Skin epidermis (tissue), 12 donors: ENCODE measurements around the gene PGLYRP4.

Experiments
- H3K27ac ChIP-seq, 21 experiments: fragments of 200-600 bp; sonication (generic) in 11 of 21; one replicate each; pipeline ENCODE4 v1.5.0; 2020; ENCODE audit warnings: mild to moderate bottlenecking in 3 of 21, inconsistent platforms in 2 of 21, moderate library complexity in 2 of 21
- H3K4me3 ChIP-seq, 7 experiments: fragments of 200-600 bp; sonication (generic) in 2 of 7; one replicate each; pipeline ENCODE4 v1.5.0; 2020; ENCODE audit warnings: inconsistent platforms in 2 of 7, mild to moderate bottlenecking in 2 of 7, moderate library complexity in 1 of 7

PGLYRP4 gene, protein sequence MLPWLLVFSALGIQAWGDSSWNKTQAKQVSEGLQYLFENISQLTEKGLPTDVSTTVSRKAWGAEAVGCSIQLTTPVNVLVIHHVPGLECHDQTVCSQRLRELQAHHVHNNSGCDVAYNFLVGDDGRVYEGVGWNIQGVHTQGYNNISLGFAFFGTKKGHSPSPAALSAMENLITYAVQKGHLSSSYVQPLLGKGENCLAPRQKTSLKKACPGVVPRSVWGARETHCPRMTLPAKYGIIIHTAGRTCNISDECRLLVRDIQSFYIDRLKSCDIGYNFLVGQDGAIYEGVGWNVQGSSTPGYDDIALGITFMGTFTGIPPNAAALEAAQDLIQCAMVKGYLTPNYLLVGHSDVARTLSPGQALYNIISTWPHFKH

DNA sequence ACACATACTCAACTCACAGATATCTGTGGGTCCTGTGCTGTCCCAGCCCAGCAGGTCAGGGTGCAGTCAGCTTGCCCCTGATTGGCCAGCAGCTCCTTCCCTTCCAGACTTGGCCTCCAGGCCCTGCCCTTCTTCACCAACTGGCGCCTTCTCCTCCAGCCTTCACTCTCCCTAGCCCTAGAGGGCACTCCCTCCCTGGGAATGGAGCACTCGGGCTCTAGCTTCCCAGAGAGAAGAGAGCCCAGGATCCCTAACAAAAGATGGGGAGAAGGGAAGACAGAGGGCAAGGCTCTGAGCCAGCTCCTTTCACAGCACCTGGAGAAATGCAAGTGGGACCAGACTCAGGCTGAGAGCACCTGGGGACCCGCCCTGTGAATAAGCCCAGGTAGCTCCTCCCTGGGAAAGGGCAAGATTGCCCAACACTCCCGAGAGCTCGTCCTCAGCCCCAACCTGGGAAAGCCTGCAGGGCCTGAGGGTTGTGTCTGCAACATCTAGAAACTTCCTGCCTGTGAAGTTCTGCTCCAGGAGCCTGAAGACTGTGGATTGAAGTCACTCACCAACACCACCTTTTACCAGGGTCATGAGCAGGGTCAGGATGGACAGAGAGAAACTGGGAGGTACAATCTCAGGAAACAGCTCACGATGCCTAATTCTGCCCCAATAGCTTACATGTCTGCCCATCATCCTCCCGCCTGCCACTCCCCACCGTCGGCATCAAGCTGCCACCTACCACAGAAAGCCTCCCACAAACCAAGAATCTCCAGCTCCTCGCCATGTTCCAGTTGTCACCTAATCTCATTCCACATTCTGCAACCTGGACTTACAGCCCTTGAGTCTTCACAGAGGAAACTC lies at the start of gene PGLYRP4:
Gene PGLYRP4, minus strand, starts transcription at position 331 of the 852 bp plus-strand sequence. CDS start 909 bp downstream, outside the sequence.
- Histone ChIP-seq H3K4me3 (peak within 1 kb of the TSS in 2 of 7 experiments; percentile 15 to 24), H3K27ac (peak within 1 kb of the TSS in 13 of 21 experiments; percentile 8 to 76 (median 39))

DNA sequence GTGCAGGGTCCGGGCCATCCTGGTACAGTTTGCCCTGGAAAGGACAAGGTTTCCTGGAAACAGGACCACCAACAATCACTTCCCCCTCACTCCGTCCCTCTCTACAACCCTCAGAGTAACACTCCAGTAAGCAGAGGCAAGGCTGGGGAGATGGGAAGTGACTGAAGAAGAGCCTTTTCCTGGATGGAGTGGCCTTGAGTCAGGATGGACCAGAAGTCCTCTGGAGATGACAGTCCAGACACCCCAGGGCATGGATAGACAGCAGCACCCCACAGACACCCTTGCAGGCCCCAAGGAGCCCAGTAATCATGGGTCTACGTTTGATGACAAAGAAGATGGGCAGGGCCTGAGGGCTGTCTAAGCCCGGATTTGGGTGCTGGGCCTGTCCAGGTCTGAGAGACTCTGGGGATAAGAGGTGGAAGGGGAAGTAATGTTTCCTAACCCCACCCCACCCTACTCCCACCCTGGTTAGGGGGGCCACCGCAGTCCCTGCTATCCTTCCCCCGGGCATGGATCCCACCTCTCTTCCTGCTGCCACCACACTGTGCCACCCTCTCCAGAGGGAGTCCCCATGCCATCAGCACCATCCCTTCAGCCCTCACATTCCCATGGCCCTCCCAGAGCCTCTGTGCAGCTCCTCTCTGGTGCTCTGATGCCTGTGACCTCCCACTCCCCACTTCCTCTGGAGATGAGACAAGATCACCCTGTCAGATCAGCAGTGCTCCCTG lies 49.4 kb upstream of the PGLYRP4 start:
- no peak overlapping the region for H3K4me3 ChIP-seq
- H3K27ac ChIP-seq = no peak overlapping the region

DNA sequence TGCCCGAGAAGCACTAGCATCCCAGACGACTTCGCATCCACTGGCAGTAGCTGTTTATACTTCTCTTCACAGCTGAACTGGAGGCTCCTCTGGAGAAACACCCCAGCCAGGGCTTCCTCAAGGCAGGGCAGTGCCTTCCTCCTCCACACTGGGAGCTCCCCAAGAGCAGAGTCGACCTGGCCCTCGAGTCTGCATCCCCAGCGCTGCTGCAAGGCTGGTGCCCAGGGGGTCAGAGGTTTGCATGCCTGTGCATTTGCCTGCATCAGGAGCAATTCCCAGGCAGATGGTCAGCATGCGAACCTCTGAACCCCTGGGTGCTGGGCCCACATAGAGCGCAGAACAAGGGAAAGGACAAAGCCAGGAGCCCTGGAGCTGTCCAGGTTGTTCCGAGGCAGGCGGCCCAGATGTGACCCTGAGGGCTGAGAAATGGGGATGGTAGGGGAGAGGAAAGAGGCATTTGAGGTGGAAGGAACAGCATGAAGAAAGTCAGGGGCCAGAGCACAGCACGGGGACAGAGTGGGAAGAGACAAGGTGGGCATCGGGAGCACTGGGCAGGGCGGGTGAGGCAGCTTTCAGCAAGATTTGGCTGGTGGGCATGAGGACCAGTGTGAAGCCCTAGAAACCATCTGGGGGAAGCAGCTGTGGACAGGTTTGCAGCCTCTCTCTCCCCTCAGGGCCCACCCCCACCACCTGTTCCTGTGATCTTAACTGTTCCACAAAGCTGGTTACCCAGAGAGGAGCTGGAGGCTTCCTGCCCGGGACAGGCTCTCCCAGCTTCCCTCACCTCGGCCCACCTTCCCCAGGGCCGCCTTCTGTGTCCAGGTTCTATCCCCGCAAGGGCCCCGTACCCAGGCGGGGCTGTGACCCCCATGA lies 48.6 kb upstream of the PGLYRP4 start:
- no peak overlapping the region for H3K4me3 ChIP-seq
- no peak overlapping the region for H3K27ac ChIP-seq

DNA sequence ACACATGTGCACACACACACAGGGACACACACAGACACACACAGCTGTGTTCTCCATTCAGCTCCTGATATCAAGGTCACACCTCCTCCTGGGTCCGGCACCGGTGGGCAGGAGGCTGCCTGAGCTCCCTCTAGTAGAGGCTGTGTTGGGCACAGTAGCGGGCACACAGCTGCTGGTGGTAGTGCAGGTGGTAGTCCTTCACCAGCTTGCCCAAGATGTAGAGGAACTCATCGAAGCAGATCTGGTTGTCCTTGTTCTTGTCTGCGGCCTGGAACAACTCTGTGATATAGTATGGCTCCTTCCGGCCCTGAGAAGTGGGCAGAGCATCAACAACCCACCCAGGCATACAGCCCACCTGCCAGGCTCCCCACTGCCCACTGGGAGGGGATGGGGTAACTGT lies 47.8 kb upstream of the PGLYRP4 start:
- Histone ChIP-seq H3K4me3 (no peak overlapping the region), H3K27ac (no peak overlapping the region)

DNA sequence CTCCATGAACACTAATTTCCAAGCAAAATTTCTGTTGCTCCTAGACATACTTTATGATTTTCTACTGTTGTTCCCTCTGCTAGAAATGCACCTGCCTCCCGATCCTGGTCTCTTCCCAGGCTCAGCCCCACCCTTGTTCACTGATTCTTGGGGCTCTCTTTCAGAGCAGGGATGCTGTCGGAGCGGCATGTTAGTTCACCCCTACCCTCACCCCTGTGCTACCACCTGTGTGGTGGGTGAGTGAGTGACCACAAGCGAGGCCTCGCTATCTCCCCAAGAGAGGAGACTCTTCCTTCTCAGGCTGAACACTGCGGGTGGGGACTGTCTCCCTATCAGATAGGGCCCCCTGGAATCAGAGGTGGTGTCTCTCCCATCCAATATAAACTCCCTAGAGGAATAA lies 47.1 kb upstream of the PGLYRP4 start:
- no peak overlapping the region for H3K4me3 ChIP-seq
- peak overlapping the region in 2 of 21 experiments; percentile 14 to 32 for H3K27ac ChIP-seq

DNA sequence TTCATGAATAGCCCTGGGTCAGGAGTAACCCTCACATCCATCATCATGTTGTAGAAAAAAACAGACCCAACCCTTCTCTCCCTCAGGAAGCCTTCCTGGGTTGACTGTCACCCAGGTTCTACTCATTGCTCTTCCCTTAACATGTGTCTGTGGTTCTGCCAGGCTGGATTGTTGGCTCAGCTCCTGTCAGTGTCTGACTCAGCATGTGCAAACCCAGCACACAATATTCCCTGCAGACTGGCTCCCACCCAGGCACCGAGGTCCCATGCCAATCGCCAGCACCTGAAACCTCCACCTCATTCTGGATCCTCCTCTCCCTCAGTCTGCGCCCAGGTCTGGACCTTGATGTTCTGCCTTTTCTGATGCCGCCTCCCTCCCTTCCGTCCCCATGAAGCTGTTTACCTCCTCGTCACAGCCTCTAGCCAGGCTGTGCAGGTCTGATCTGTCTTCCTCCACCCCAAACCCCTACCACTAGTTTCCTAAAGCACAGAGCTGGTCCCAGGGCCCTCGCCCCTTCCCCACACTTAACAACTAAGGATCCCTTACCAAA lies 46.6 kb upstream of the PGLYRP4 start:
- Histone ChIP-seq H3K4me3 (no peak overlapping the region), H3K27ac (peak overlapping the region in 2 of 21 experiments; percentile 14 to 32)

DNA sequence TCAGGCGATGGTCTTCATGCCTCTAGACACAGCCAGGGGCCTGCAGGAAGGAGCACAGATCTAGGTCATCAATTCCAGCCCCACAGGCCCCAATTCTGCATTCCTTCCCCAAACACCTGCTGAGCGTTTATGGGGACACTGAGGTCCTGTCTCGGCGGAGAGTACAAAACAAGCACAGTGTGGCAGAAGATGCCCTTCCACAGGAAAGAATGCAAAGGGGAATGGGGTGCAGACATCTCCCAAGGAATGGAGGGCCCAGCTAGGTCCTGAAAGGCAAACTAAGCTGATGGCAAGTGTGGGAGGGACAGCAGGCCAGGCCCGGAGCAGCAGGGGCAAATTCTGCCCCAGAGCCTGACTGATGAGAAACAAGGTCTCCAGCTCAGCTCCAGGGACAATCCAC lies 45.8 kb upstream of the PGLYRP4 start:
- peak overlapping the region in 3 of 21 experiments; percentile 14 to 48 (median 33) for H3K27ac ChIP-seq
- H3K4me3 ChIP-seq = no peak overlapping the region

DNA sequence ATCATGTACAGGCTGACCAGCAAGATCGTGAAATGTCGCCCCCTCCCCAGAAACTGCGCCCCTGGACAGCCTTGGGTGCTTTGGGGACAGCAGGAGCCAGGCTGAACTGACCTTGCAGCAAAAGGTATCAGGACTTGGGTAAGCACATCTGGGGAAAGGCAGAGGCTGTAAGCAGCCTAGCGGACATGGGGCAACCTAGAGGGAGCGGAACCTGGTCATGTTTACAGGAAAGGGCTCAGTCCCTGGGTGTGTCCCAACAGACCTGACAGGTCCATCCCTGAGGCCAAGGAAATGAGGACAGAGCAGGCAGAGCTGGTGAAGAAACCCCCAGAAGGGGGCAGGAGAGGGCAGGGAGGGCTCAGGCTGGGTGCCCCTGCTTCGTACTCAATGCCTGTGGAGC lies 45.3 kb upstream of the PGLYRP4 start:
- Histone ChIP-seq H3K27ac (peak overlapping the region in 4 of 21 experiments; percentile 14 to 54 (median 33)), H3K4me3 (no peak overlapping the region)

DNA sequence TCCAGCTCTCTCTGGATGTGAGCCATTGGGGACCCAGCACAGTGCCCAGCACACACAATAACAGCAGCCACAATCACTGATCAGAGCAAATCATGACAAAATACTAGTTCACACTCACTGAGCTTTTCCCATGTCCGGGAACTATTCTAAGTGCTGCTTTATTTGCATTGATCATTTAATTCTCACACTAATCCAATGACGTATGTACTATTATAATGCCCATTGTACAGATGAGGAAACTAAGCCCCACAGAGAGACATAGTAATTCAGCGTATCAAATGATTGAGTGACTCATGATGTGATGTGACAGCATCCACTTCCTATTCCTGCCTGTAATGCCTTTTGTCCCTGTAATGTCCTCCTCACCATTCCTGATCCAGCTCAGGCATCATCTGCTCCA lies 44.2 kb upstream of the PGLYRP4 start:
- H3K27ac ChIP-seq = peak overlapping the region in 4 of 21 experiments; percentile 18 to 54 (median 39)
- H3K4me3 ChIP-seq = no peak overlapping the region

DNA sequence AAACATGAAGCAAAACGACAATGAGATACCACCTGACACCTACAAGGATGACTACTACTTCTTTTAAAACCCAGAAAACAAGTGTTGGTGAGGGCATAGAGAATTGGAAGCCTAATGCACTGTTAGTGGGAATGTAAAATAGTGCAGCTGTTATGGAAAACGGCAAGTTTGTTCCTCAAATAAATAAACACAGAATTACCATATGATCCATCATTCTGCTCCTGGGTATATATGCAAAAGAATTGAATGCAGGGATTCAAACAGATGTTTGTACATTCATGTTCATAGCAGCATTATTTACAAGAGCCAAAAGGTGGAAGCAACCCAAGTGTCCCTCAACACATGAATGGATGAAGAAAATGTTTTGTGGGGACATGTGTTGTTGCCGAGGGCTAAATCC lies 43.6 kb upstream of the PGLYRP4 start:
- Histone ChIP-seq H3K4me3 (no peak overlapping the region), H3K27ac (peak overlapping the region in 4 of 21 experiments; percentile 18 to 68 (median 39))

DNA sequence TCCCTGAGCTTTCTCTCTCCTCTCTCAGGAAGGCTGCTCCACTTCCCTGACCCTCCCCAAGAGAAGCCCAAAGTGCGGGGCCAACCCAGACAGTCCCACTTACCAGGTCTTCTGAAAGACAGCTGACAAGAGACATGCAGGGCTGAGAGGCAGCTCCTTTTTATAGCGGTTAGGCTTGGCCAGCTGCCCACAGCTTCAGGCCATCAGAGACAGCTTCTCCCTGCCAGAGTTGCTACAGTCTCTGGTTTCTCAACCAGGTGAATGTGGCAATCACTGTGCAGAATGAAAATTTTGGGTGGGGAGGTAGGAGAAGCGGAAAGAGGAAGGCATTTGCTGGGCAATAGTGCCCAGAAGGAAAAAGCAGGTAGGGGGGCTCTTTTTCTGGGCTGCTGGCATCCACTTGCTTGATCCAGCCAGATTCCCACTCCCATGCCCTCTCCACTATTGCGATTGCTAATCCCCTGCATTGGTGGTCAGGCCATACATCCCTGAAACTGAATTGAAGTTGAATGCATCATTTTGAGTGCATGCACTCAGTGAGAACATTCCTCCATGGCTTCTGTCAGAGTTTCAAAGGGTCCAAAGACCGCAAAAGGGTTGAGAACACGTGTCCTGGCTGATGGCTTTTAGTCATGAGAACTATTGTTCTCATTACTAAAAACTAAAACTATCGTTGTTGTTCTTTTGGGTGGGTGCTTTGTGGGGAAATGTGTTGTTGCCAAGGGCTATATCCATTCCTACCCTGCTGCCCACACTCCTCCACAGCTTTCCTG lies 42.5 kb upstream of the PGLYRP4 start, which contains the start of gene S100A8:
Gene S100A8, minus strand, starts transcription at position 136 of the 773 bp plus-strand sequence. CDS start 538 bp downstream, outside the sequence.
- Histone ChIP-seq H3K4me3 (peak within 1 kb of the TSS; percentile 14 to 39 (median 24)), H3K27ac (peak within 1 kb of the TSS in 17 of 21 experiments; percentile 15 to 90 (median 67))

DNA sequence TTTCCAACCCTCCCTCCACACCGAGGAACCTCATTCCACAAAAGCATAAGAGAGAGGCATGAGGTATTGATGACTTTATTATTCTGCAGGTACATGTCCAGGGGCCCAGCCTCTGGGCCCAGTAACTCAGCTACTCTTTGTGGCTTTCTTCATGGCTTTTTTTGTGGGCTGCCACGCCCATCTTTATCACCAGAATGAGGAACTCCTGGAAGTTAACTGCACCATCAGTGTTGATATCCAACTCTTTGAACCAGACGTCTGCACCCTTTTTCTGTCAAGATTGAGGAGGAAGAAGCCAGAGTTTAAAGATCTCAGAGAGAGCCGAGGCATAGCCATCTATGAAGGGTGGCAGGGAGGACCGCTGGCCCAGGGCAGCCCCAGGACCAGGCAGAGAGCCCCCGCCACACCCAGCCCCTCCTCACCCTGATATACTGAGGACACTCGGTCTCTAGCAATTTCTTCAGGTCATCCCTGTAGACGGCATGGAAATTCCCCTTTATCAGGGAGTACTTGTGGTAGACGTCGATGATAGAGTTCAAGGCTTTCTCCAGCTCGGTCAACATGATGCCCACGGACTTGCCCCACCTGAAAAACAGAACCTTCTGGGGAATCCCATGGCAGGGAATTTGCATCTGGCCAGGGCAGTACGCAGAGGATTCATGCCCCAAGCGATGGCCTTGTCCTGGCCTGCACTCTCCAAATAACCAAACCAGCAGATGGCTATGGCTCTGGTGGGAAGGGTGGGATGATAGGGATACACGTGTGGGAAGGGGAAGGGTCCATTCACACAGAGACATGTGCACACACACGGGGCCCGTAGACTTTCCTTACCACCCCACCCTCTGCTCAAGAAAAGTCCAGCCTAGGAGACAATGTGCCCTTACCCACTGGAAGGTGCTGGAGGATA lies 41.6 kb upstream of the PGLYRP4 start:
- Histone ChIP-seq H3K27ac (peak overlapping the region in 17 of 21 experiments; percentile 15 to 90 (median 67)), H3K4me3 (peak overlapping the region; percentile 14 to 39 (median 24))

DNA sequence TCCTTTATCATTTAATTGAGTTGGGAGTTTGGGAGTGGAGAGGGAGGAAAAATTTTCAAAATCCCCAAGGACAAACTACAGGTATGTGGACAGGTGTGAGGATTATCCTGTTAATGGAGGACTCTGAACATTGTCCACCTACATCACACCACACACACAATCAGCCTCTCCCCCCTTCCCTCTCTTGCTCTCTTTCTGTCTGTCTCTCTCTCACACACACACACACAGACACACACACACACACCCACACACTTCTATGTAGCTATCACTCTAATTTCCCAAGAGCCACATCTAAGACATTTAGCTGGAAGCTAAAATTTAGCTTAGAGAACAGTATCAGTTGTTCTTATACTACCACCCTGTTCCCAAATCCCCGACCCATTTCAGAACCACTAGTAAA lies 40.8 kb upstream of the PGLYRP4 start:
- peak overlapping the region in 9 of 21 experiments; percentile 55 to 90 (median 80) for H3K27ac ChIP-seq

DNA sequence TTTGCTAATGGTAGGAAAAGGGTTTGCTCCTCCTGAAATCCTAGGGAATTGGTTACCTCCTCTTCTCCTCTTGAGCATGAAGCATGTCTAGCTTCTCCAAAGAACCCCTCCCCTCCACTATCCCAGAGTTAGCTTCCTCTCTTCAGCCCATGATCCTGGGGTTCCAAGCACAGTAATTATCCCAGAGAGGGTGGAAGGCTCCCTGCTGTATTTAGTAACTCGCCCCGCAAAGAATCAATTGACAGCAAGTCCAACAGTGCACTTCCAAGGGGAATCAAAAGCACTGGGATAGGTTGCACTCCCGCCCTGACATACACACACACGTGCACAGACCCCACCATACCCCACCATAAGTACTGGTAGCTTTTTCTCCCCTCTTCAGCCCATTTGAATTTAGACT lies 39.1 kb upstream of the PGLYRP4 start:
- peak overlapping the region in 7 of 21 experiments; percentile 53 to 90 (median 80) for H3K27ac ChIP-seq
- no peak overlapping the region for H3K4me3 ChIP-seq

More for the DNA sequence above, 40.8 kb upstream of the PGLYRP4 start:
- H3K4me3 ChIP-seq = peak overlapping the region in 4 of 7 experiments; percentile 14 to 39 (median 28)

DNA sequence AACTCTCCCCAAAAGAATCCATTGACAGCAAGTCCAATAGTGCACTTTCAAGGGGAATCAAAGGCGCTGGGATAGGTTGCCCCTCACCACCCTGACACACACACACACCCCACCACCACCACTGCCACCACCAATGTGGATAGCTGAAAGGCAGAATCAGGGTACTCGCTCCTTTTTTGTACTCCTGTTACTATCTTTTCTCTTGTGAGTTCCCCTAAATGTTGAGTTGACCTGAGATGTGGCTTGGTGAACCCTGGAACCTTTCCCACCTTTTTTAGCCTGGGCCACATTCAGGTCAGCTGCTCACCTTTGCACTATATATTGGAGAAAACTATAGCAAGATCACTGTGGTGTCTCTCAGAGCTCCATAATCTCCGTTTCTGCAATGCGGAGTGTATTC lies 38.4 kb upstream of the PGLYRP4 start:
- peak overlapping the region in 12 of 21 experiments; percentile 3 to 90 (median 64) for H3K27ac ChIP-seq
- no peak overlapping the region for H3K4me3 ChIP-seq

DNA sequence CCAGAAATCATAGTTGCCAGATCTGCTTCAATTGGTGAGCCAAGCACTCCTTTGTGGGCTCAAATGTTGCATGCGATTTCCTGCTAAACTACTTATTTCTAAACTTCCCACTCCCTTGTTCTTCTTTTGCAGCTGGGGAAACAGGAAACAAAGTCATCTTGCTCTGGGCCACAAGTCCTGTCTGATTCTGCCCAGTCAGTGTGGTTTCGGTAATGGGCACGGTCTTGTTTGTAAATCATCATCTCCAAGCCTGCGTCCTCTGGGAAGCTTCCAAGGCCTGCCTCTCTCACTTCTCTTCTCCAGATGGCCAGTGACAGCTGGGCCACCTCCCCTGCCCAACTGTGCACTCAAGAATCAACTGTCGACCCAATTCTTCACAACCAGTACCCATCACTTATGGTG lies 37.9 kb upstream of the PGLYRP4 start:
- H3K27ac ChIP-seq = peak overlapping the region in 15 of 21 experiments; percentile 37 to 90 (median 70)
- no peak overlapping the region for H3K4me3 ChIP-seq
